ENCODE results near the gene DCPS. TPM values are rescaled to one million over a fixed set of nuclear protein-coding genes. Genes with fewer than 3 reads are reported as not detected.

The DCPS gene
- total RNA-seq, 1 experiment from 2014 or later: 25.6 TPM

GRCh38 chr11:126322996-126323395 is 19.1 kb downstream of the DCPS start:
- Histone ChIP-seq H3K9me2 (ENCODE audit: insufficient read depth) (no peaks in the 10 kb centered on the region), H3K36me3 (ENCODE audit: control insufficient read depth in 1 of 2, insufficient read depth in 2 of 2, low read length in 2 of 2) (no peaks in the 10 kb centered on the region), H3K27me3 (ENCODE audit: insufficient read depth, low read length) (no peaks in the 10 kb centered on the region), H3K27ac (ENCODE audit: low read depth, low read length) (no peak overlapping the region), H3K79me2 (ENCODE audit: insufficient read depth, low read length) (no peaks in the 10 kb centered on the region), H2AFZ (ENCODE audit: low read depth, low read length, poor library complexity, severe bottlenecking) (no peak overlapping the region), H3K9me3 (ENCODE audit: control insufficient read depth in 1 of 2, insufficient read depth in 1 of 2, low read depth in 1 of 2, low read length in 2 of 2) (no peaks in the 10 kb centered on the region), H3K4me2 (ENCODE audit: low read length) (no peak overlapping the region), H3K4me1 (ENCODE audit: control insufficient read depth in 1 of 2, insufficient read depth in 2 of 2, low read length in 2 of 2) (no peaks in the 10 kb centered on the region), H3K9ac (ENCODE audit: low read length) (no peak overlapping the region), H4K20me1 (ENCODE audit: insufficient read depth) (no peaks in the 10 kb centered on the region), H3K4me3 (replicated peaks in 1 of 2; ENCODE audit: low read depth in 1 of 2, low read length in 2 of 2) (no peak overlapping the region)
- TF ChIP-seq SP1 (IDR thresholded peaks at IDR 0.05; ENCODE audit: low read depth) (no peak), CBX3 (IDR thresholded peaks at IDR 0.05; ENCODE audit: low read depth) (no peak), TCF7L2 (IDR thresholded peaks at IDR 0.05; ENCODE audit: borderline replicate concordance, extremely low read depth, insufficient read depth, insufficient read length) (no peak), POLR2A (IDR thresholded peaks at IDR 0.05; ENCODE audit: borderline replicate concordance, extremely low read depth, insufficient read depth, insufficient read length) (no peak), ELF1 (IDR thresholded peaks at IDR 0.05; ENCODE audit: borderline replicate concordance, low read depth) (no peak), RAD21 (IDR thresholded peaks at IDR 0.05; ENCODE audit: low read depth) (no peak), ZBTB33 (IDR thresholded peaks at IDR 0.05; ENCODE audit: extremely low read depth, insufficient replicate concordance, low read length) (no peak), ATF3 (IDR thresholded peaks at IDR 0.05) (no peak), EZH2 (IDR thresholded peaks at IDR 0.05) (no peak), MAX (IDR thresholded peaks at IDR 0.05) (no peak), ZFX (IDR thresholded peaks at IDR 0.05) (no peak), JUND (IDR thresholded peaks at IDR 0.05) (no peak), CEBPB (IDR thresholded peaks at IDR 0.05; ENCODE audit: low read depth) (no peak), ZNF274 (IDR thresholded peaks at IDR 0.05; ENCODE audit: low read depth, low read length) (no peak), CTCF (IDR thresholded peaks at IDR 0.05 in 2 of 3, conservative IDR thresholded peaks at IDR 0.05 in 1 of 3; ENCODE audit: borderline replicate concordance in 1 of 3, insufficient read depth in 1 of 3, low read depth in 2 of 3, low read length in 2 of 3) (no peak), EZH2phosphoT487 (IDR thresholded peaks at IDR 0.05; ENCODE audit: borderline replicate concordance) (no peak)
- ATAC-seq (no peak), DNase-seq (ENCODE audit: low read depth, low spot score) (no peak)
- BruUV-seq (replicated peaks): no TSS peak
- ChIA-PET RAD21 (ENCODE audit: low non-redundant PET in 1 of 2, low total read pairs in 2 of 2, uncharacterized antibody in 2 of 2, unreplicated experiment in 2 of 2) (interaction anchor here in 1 of 2 experiments (0.7 kb wide), 1 partner anchor 158 kb away, joined by 3 read pairs; no protein-coding TSS in a partner anchor), CTCF (no interaction called here), POLR2A (no interaction called here)
- intact Hi-C loops (cut with micrococcal nuclease): no loop called here
